Stomach (tissue), 19 donors: ENCODE data around the gene AICDA. TPM values are rescaled to one million over a fixed set of nuclear protein-coding genes. Genes with fewer than 3 reads are reported as not detected.

Experiments used
- DNase-seq, 2 donors: peaks; one replicate each; pipeline versions ENCODE4 v3.0.0 to v3.0.0-alpha.2; 2013 to 2019
- H3K27ac ChIP-seq, 5 donors: fragments of 200-600 bp in 4 of 5; sonication (generic) in 4 of 5; one replicate each; pipeline ENCODE4 v1.5.1; 2013 to 2019; ENCODE audit warnings: mild to moderate bottlenecking in 1 of 5, moderate library complexity in 1 of 5
- H3K27me3 ChIP-seq, 3 donors: fragments of 200-600 bp; sonication (generic); one replicate each; pipeline ENCODE4 v1.5.1; 2017 to 2019; ENCODE audit warnings: mixed run types in 1 of 3
- H3K36me3 ChIP-seq, 4 donors: fragments of 200-600 bp; sonication (generic); 1 replicate in 3 of 4; 2 replicates in 1 of 4; pipeline ENCODE4 v1.5.1; 2016 to 2019
- H3K4me1 ChIP-seq, 4 donors: fragments of 200-600 bp; sonication (generic); one replicate each; pipeline ENCODE4 v1.5.1; 2016 to 2019
- H3K4me3 ChIP-seq, 4 donors: fragments of 200-600 bp; sonication (generic) in 3 of 4; one replicate each; pipeline ENCODE4 v1.5.1; 2016 to 2019; ENCODE audit warnings: mild to moderate bottlenecking in 1 of 4
- H3K9me3 ChIP-seq, 4 donors: fragments of 200-600 bp; sonication (generic); one replicate each; pipeline ENCODE4 v1.5.1; 2016 to 2019
- EP300 ChIP-seq: sonication (generic); formaldehyde crosslinking; IDR thresholded peaks from one replicate; pipeline ENCODE4 v1.6.1; 2017; ENCODE audit warnings: antibody characterized with exemption
- POLR2A ChIP-seq, 4 donors: fragments of 450-650 bp; IDR thresholded peaks; one replicate each; pipeline ENCODE4 v1.6.1; 2016; ENCODE audit warnings: antibody characterized with exemption in 4 of 4, control low read depth in 2 of 4, mild to moderate bottlenecking in 1 of 4, moderate library complexity in 1 of 4
- POLR2AphosphoS5 ChIP-seq, 3 donors: sonication (generic); formaldehyde crosslinking; IDR thresholded peaks; one replicate each; pipeline ENCODE4 v1.6.1; 2016; ENCODE audit warnings: antibody characterized with exemption in 3 of 3
- WGBS, 5 donors: extraction: QIAGEN DNeasy Blood & Tissue Kit in 3 of 5; methylation state at CpG; one replicate each; pipeline versions ENCODE4 v1.1.5 to v1.1.7; 2013 to 2018; 5-methylcytosine and 5-hydroxymethylcytosine counted together
- intact Hi-C: fragments of 100-400 bp; cut with DNase I; formaldehyde crosslinking; loops from one replicate; pipeline ENCODE4 v1.15.1; 2023; ENCODE audit warnings: low total_unique reads
- long read RNA-seq, 10 donors: transcript quantifications; one replicate each; lab custom pipeline, GENCODE V29; 2026
- polyA plus RNA-seq, 3 donors: library from polyadenylated mRNA; stranded (reverse); fragments of 200-250 nt; gene quantifications; one replicate each; pipeline ENCODE4 v1.2.3, GENCODE V29; 2013
- total RNA-seq, 5 donors: library from RNA; depleted of rRNA; stranded (reverse); fragments of >200 nt; gene quantifications; one replicate each; pipeline versions ENCODE4 v1.1.0 to v1.2.3, GENCODE V29; 2014 to 2016
- TF ChIP-seq, protein P1 (sequence below), 7 experiments: fragments of 450-650 bp in 4 of 7; fragments of 200-600 bp in 3 of 7; sonication (generic) in 3 of 7; IDR thresholded peaks; one replicate each; pipeline ENCODE4 v1.5.1; 2016 to 2019; ENCODE audit warnings: antibody characterized with exemption in 7 of 7, control low read depth in 2 of 7, mild to moderate bottlenecking in 1 of 7
- donor health status: healthy with polysubstance abuse.
- donor health status: Bipolar disorder and iron deficiency.
- donor health status: healthy.

AICDA gene
- under 1 TPM in 1 of 5 donors, not detected in 4; 0.37 TPM for total RNA-seq
- under 1 TPM in 1 of 3 donors, not detected in 2; 0.18 TPM for polyA plus RNA-seq
- long read RNA-seq, donor 1 = 0 reads
- long read RNA-seq, donor 2 = 0 reads
- long read RNA-seq, donor 3 = 0 reads
- long read RNA-seq, donor 4 = 0 reads
- long read RNA-seq, donor 5 = 0 reads
- long read RNA-seq, donor 6 = 0 reads
- long read RNA-seq, donor 7 = 0 reads
- long read RNA-seq, donor 8 = 0 reads
- long read RNA-seq, donor 9 = 0 reads
- long read RNA-seq, donor 10 = 0 reads

DNA sequence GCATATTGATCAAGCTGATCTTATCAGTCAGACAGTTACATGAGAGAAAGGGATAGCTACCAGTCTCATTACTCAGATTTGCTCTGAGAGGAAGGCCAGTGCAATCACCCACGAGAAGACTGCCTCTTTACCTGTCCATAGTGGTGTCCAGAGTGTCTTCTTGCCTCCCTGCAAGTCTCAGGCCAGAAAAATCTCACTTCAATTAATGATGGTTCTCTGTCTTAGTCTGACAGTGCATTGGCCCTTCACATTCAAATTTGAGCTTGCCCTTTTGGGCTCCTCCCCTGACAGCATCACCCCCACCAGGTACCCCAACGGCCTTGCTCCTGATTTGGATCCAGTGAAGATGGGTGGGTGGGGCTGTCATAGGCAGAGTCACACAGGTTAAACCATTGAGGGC lies at the start of gene AICDA:
AICDA (minus strand) TSS at position 231 of the 400 bp plus-strand sequence; CDS start at position 139, 92 bp downstream.
- Histone ChIP-seq H3K27ac (no peak within 1 kb of the TSS), H3K27me3 (no peaks in the 10 kb centered on the region), H3K36me3 (no peaks in the 10 kb centered on the region), H3K4me3 (no peak within 1 kb of the TSS), H3K4me1 (peaks cover 0 to 9% (median 3%) of the 10 kb centered on the region in 4 donors), H3K9me3 (no peaks in the 10 kb centered on the region)
- TF ChIP-seq, protein P1, sequence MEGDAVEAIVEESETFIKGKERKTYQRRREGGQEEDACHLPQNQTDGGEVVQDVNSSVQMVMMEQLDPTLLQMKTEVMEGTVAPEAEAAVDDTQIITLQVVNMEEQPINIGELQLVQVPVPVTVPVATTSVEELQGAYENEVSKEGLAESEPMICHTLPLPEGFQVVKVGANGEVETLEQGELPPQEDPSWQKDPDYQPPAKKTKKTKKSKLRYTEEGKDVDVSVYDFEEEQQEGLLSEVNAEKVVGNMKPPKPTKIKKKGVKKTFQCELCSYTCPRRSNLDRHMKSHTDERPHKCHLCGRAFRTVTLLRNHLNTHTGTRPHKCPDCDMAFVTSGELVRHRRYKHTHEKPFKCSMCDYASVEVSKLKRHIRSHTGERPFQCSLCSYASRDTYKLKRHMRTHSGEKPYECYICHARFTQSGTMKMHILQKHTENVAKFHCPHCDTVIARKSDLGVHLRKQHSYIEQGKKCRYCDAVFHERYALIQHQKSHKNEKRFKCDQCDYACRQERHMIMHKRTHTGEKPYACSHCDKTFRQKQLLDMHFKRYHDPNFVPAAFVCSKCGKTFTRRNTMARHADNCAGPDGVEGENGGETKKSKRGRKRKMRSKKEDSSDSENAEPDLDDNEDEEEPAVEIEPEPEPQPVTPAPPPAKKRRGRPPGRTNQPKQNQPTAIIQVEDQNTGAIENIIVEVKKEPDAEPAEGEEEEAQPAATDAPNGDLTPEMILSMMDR (IDR thresholded peaks at IDR 0.05) = no peak
- DNase-seq = no peak
- 43 to 63% (median 57%) methylated on average over 2 of the region's 2 CpGs for WGBS, 5 donors
- intact Hi-C loops = no loop called here

DNA sequence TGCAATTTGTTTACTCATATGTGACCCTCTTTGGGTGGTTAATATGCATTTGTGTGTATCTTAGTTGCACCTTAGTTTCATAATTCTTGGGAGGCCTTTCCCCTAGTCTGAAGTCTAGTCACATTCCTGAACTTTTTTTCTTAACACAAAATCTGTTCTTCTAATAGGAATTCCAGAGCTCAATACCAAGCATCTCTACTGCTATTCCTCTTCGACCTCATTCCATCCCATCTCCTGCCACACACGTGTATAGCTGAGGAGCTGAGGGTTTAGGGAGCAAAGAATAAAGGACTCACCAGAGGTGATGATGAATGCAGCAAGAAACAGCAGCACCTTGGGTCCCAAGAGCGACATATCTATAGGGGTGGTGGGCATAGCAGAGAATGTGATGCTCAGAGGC lies 49.1 kb upstream of the AICDA start:
- no peaks in the 10 kb centered on the region for H3K27me3 ChIP-seq
- TF ChIP-seq, protein P1 (IDR thresholded peaks at IDR 0.05) = no peak
- TF ChIP-seq EP300 (no peak), POLR2AphosphoS5 (IDR thresholded peaks at IDR 0.05) (no peak), POLR2A (IDR thresholded peaks at IDR 0.05) (no peak)
- whole genome bisulfite sequencing, 5 donors = 69 to 83% (median 77%) methylated on average over 3 of the region's 3 CpGs
- intact Hi-C loops = no loop called here
- H3K27ac ChIP-seq = peak overlapping the region in 1 of 5 donors; percentile 62
- peak overlapping the region in 2 of 4 donors; percentile 5 to 15 for H3K4me3 ChIP-seq
- DNase-seq = no peak
- H3K9me3 ChIP-seq = no peaks in the 10 kb centered on the region
- H3K4me1 ChIP-seq = no peaks in the 10 kb centered on the region
- H3K36me3 ChIP-seq = no peaks in the 10 kb centered on the region

DNA sequence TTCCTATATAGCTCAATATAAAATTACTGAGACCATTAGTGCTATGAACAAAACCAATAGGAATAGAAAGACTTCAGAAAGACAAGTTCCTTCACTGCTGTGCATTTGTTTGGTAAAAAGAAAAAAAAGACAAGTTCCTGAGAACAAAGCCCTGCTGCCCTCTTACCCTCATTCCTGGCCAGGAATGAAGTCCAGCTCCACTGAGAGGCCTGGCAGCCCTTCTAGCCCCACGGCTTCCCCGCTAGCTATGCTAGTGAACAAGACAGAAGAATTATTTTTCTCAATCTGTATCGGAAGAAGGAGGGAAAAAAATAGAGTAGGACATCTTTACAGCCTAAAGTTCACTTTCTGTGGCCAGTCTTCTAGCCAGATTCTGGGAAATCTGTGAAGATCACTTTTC lies 48.4 kb upstream of the AICDA start:
- Histone ChIP-seq H3K27ac (peak overlapping the region in 1 of 5 donors; percentile 12), H3K27me3 (no peaks in the 10 kb centered on the region), H3K9me3 (no peaks in the 10 kb centered on the region), H3K4me3 (peak overlapping the region in 2 of 4 donors; percentile 2 to 15), H3K36me3 (no peaks in the 10 kb centered on the region), H3K4me1 (no peaks in the 10 kb centered on the region)
- no peak for DNase-seq
- WGBS, 5 donors = 59 to 94% (median 67%) methylated on average over 3 of the region's 3 CpGs
- TF ChIP-seq, protein P1 (IDR thresholded peaks at IDR 0.05) = no peak
- no peak for TF ChIP-seq EP300
- TF ChIP-seq POLR2A (IDR thresholded peaks at IDR 0.05) = no peak
- no peak for TF ChIP-seq POLR2AphosphoS5 (IDR thresholded peaks at IDR 0.05)
- intact Hi-C loops = no loop called here

DNA sequence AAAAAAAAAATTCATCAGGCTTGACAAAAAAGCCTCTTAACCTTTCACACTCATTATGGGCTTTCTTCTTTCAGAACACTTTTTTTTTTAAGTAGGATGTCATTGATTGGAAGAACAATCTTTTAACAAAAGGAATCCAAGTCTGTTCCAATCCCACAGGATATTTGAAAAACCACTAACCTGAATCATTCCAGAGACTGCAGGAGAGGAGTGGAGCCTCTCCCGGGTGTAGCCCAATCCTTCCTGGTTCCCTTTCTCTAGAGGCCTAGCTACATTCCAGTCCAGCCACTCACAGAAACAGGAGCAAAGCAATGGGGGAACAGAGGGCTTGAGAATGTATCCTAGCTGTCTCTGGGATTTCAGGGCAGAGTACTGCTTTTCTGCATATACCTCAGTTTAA lies 45.7 kb upstream of the AICDA start:
- Histone ChIP-seq H3K4me1 (no peaks in the 10 kb centered on the region), H3K9me3 (no peaks in the 10 kb centered on the region), H3K27me3 (no peaks in the 10 kb centered on the region), H3K27ac (no peak overlapping the region), H3K36me3 (no peaks in the 10 kb centered on the region), H3K4me3 (no peak overlapping the region)
- intact Hi-C loops = no loop called here
- TF ChIP-seq EP300 (no peak), POLR2A (IDR thresholded peaks at IDR 0.05) (no peak), POLR2AphosphoS5 (IDR thresholded peaks at IDR 0.05) (no peak)
- TF ChIP-seq, protein P1 (IDR thresholded peaks at IDR 0.05) = no peak
- 25 to 50% (median 33%) methylated on average over 1 of the region's 1 CpG for WGBS, 5 donors
- DNase-seq = no peak
